Heart right ventricle (tissue), 16 donors: ENCODE measurements around the gene FOXQ1. TPM values are rescaled to one million over a fixed set of nuclear protein-coding genes. Genes with fewer than 3 reads are reported as not detected.
"Not testable (repeated sequence)": the region's sequence is repeated elsewhere in the genome, so short reads cannot be mapped to it uniquely, and the experiment has no call there.

Experiments used
- ATAC-seq, 8 donors: fragments of 200-7000 bp; cut with Tn5 transposase; one replicate each; pipeline ENCODE4 v1.9.1; 2020; ENCODE audit warnings: mild to moderate bottlenecking in 8 of 8, moderate library complexity in 8 of 8, moderate number of reproducible peaks in 1 of 8
- DNase-seq, 2 donors: peaks; one replicate each; pipeline ENCODE4 v3.0.0-alpha.2; 2020
- H3K27ac ChIP-seq, 10 donors: fragments of 200-600 bp; sonication (generic) in 2 of 10; one replicate each; pipeline versions ENCODE4 v1.5.0 to v1.8.0; 2020 to 2022; ENCODE audit warnings: mild to moderate bottlenecking in 3 of 10
- H3K27me3 ChIP-seq, 7 donors: fragments of 200-600 bp; one replicate each; pipeline ENCODE4 v1.8.0; 2021 to 2022; ENCODE audit warnings: mild to moderate bottlenecking in 2 of 7
- H3K36me3 ChIP-seq, 9 donors: fragments of 200-600 bp; sonication (generic) in 1 of 9; one replicate each; pipeline versions ENCODE4 v1.5.0 to v1.8.0; 2020 to 2022; ENCODE audit warnings: mild to moderate bottlenecking in 2 of 9
- H3K4me1 ChIP-seq, 9 donors: fragments of 200-600 bp; sonication (generic) in 1 of 9; one replicate each; pipeline versions ENCODE4 v1.5.0 to v1.8.0; 2020 to 2022; ENCODE audit warnings: mild to moderate bottlenecking in 4 of 9
- H3K4me3 ChIP-seq, 10 donors: fragments of 200-600 bp; sonication (generic) in 2 of 10; one replicate each; pipeline versions ENCODE4 v1.5.0 to v1.8.0; 2020 to 2022; ENCODE audit warnings: mild to moderate bottlenecking in 7 of 10, moderate library complexity in 2 of 10
- H3K9me3 ChIP-seq, 11 donors: fragments of 200-600 bp in 10 of 11; sonication (generic) in 2 of 11; one replicate each; pipeline versions ENCODE4 v1.5.0 to v1.8.0; 2013 to 2022; ENCODE audit warnings: mild to moderate bottlenecking in 2 of 11, control low read depth in 1 of 11, moderate library complexity in 1 of 11
- CTCF ChIP-seq, 9 donors: fragments of 200-600 bp; sonication (generic) in 2 of 9; IDR thresholded peaks; one replicate each; pipeline versions ENCODE4 v1.5.0 to v1.8.0; 2021 to 2022; ENCODE audit warnings: antibody characterized with exemption in 9 of 9, mild to moderate bottlenecking in 5 of 9, moderate library complexity in 1 of 9
- WGBS, 2 donors: extraction: QIAGEN DNeasy Blood & Tissue Kit; methylation state at CpG; one replicate each; pipeline ENCODE4 v1.1.7; 2013; ENCODE audit warnings: inconsistent platforms in 1 of 2; 5-methylcytosine and 5-hydroxymethylcytosine counted together
- intact Hi-C, 10 donors: fragments of 100-400 bp; cut with DNase I; formaldehyde crosslinking; loops; one replicate each; pipeline versions ENCODE4 v1.11.1 to v1.14.2; 2022
- polyA plus RNA-seq, 2 donors: library from polyadenylated mRNA; stranded (reverse); fragments of 200-250 nt; gene quantifications; one replicate each; pipeline ENCODE4 v1.2.3, GENCODE V29; 2013
- total RNA-seq, 10 donors: library from RNA; stranded (reverse); fragmentation: NEBNext Ultra II Directional in 3 of 10; extraction: Animal tissue kit (Norgen Biotek cat#: 25700) in 3 of 10; gene quantifications; one replicate each; pipeline versions ENCODE4 v1.2.1 to v1.2.4, GENCODE V29; 2021 to 2023
- donor health status: Arrhythmogenic right ventricular cardiomyopathy.
- donor health status: ischemic (EF 13 %, LVEDD 7.1; RV severe dilation, severe dysfunction).
- donor health status: healthy with polysubstance abuse.
- donor health status: DM: no; HTN: yes; CAD: no.
- donor health status: DM: no; HTN: no; CAD: no.
- donor health status: ischemic (EF 25% LVEDD 6.9; RV normal size, moderate dysfunction).
- donor health status: ischemic (EF 25% LVEDD 5.7; RV mildly dilated, moderate dysfunction).
- donor health status: healthy.
- donor health status: DM: yes; HTN: yes; CAD: no.
- donor health status: Ischemic cardiomyopathy.
- donor health status: ischemic (EF 35%, LVEDD 5.7; RV mildly dilated, moderate dysfunction).
- donor health status: nonischemic (EF 11% LVEDD 7.7; RV severe dilation, severe dysfunction).
- donor health status: DM: yes; HTN: yes; CAD: no.
- donor health status: PGD.
- donor health status: ischemic (EF 29% LVEDD 5.4; RV normal size, mild dysfunction).
- donor health status: nonischemic (EF 23%, LVEDD 6.1; RV moderate dilation, normal function).

Gene FOXQ1
- total and polyA plus RNA-seq, 12 donors, result not detected

- 1 to 2% methylated on average over 25 to 33 of the region's 35 CpGs for WGBS, 2 donors
- ATAC-seq, result peak in 1 of 8 donors; percentile 4
- DNase-seq, result no peak
- TF ChIP-seq CTCF (IDR thresholded peaks at IDR 0.05), result no peak
- peak overlapping the region; percentile 15 to 58 (median 49) for H3K4me3 ChIP-seq
- no peak overlapping the region for H3K27ac ChIP-seq
- intact Hi-C loops, result no loop called here
- H3K36me3 ChIP-seq, result no peaks in the 10 kb centered on the region
- peaks cover 15 to 63% (median 48%) of the 10 kb centered on the region in 7 donors for H3K27me3 ChIP-seq
- H3K4me1 ChIP-seq, result peaks cover 0 to 26% (median 18%) of the 10 kb centered on the region in 9 donors
- no peaks in the 10 kb centered on the region for H3K9me3 ChIP-seq
Measured at GRCh38 chr6:1316489-1316971, 4.6 kb downstream of the FOXQ1 start.

- Histone ChIP-seq H3K4me1 (peaks cover 0 to 17% (median 9%) of the 10 kb centered on the region in 9 donors), H3K4me3 (no peak overlapping the region), H3K36me3 (no peaks in the 10 kb centered on the region), H3K27me3 (peaks cover 7 to 54% (median 46%) of the 10 kb centered on the region in 7 donors), H3K9me3 (no peaks in the 10 kb centered on the region), H3K27ac (no peak overlapping the region)
- DNase-seq (no peak), ATAC-seq (no peak)
- intact Hi-C loops, result no loop called here
- 53 to 86% methylated on average over 40 to 43 of the region's 43 CpGs for WGBS, 2 donors
- no peak for TF ChIP-seq CTCF (IDR thresholded peaks at IDR 0.05)
Measured at GRCh38 chr6:1317302-1317815, 5.5 kb downstream of the FOXQ1 start.

GRCh38 chr6:1318036-1318435 is 6.1 kb downstream of the FOXQ1 start:
- H3K4me3 ChIP-seq, result no peak overlapping the region
- WGBS, 2 donors, result 72% methylated on average over 7 of the region's 7 CpGs
- no peak for TF ChIP-seq CTCF (IDR thresholded peaks at IDR 0.05)

GRCh38 chr6:1318584-1318983 is 6.7 kb downstream of the FOXQ1 start:
- H3K27ac ChIP-seq, H3K9me3 ChIP-seq, H3K4me3 ChIP-seq, DNase-seq, intact Hi-C loops, H3K36me3 ChIP-seq, ATAC-seq: not testable (repeated sequence)
- WGBS, 2 donors, result 76 to 84% methylated on average over 15 of the region's 22 CpGs
- Histone ChIP-seq H3K27me3 (peaks cover 0 to 45% (median 39%) of the 10 kb centered on the region in 7 donors), H3K4me1 (peaks cover 0 to 14% (median 9%) of the 10 kb centered on the region in 9 donors)

More at GRCh38 chr6:1318036-1318435, 6.1 kb downstream of the FOXQ1 start:
- DNase-seq (no peak), ATAC-seq (no peak)
- intact Hi-C loops, result no loop called here
- peaks cover 0 to 48% (median 39%) of the 10 kb centered on the region in 7 donors for H3K27me3 ChIP-seq
- H3K36me3 ChIP-seq, result no peaks in the 10 kb centered on the region
- H3K27ac ChIP-seq, result no peak overlapping the region
- H3K9me3 ChIP-seq, result no peaks in the 10 kb centered on the region
- H3K4me1 ChIP-seq, result peaks cover 0 to 14% (median 9%) of the 10 kb centered on the region in 9 donors

- Histone ChIP-seq H3K27ac (no peak overlapping the region), H3K4me3 (no peak overlapping the region), H3K4me1 (no peaks in the 10 kb centered on the region), H3K9me3 (no peaks in the 10 kb centered on the region), H3K36me3 (no peaks in the 10 kb centered on the region), H3K27me3 (peaks cover 0 to 40% (median 27%) of the 10 kb centered on the region in 7 donors)
- peak in 2 of 8 donors; percentile 46 to 56 for ATAC-seq
- TF ChIP-seq CTCF (IDR thresholded peaks at IDR 0.05), result no peak
- no peak for DNase-seq
- WGBS, 2 donors, result 25 to 41% methylated on average over 4 of the region's 4 CpGs
- intact Hi-C loops, result no loop called here
Measured at GRCh38 chr6:1321738-1322137, 9.8 kb downstream of the FOXQ1 start.
